ENCODE data around the gene COX17.

The COX17 gene

GRCh38 chr3:119672776-119673175, 4.4 kb downstream of the COX17 start:
- DNase-seq = no peak

DNA sequence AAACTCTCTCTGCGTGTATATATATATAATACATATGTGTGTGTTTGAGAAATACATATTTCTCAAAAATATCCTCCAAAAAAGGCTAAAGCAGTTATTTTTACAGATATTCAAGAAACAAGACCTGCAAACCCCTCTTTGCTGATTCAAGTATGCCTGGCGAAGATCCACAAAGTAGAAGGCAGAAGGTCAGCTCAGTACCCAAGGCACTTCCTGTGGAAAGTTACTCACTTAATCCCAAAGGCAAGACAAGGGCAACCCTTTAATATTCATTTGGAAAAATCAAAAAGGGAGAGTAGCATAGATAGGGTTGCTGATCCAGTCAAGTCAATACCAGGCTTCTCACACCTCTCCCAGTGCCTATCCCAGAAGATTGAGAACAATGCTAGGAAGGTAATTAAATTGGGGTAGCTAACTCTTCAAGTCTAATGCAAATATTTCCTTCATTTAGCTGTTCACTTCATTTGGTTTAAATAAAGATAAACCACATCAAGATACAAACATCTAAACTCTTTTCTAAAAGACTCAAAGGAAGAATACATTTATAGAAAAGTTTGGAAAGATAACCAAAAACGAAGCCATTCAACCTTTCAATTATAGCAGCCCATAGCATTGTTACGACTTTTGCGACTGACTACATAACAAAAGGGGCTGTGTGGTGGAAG, 7.2 kb downstream of the COX17 start:
- no peak for DNase-seq

- DNase-seq = no peak
These were observed 11.1 kb downstream of the COX17 start for GRCh38 chr3:119665954-119666559.

- no peak for DNase-seq
These were observed 12.3 kb downstream of the COX17 start for GRCh38 chr3:119664850-119665379.

GRCh38 chr3:119664370-119664769, 12.8 kb downstream of the COX17 start:
- DNase-seq = no peak

GRCh38 chr3:119663885-119664284, 13.3 kb downstream of the COX17 start:
- DNase-seq = no peak

DNA sequence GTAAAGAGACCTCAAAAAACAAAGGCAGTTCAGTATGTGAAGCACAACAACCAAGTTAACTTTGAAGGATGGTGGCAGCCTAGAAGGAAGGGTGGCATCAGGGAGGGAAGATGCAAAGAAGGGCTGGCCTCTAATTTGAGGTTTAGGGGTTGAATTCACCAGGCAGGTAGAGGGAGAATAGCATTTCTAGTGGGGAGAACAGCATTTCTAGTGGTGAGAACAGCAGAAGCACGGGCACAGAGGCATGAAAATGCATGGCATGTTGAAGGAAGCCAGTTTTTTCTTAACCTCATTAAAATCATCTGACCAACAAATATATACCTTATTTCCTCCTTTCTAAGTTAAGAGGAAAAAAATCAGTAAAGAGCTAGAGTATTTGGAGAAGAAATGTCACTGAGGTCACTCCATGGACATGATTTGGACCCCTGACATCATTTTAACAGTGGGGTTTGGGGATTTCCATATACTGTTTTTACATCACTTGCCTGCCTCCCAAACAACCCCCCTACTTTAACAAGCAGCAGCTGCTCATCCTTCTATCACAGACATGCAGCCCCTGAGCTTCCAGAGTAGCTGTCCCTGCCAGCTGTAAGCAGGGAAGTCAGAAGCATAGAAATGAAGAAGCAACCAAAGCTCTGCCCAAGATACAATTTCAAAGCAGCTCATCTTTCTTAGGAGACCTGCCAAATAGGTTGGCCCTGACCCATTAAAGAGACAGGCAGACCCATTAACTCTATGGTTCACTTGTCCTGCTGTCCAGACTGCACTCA, 14.4 kb downstream of the COX17 start:
- DNase-seq = no peak

GRCh38 chr3:119660474-119661440, 16.4 kb downstream of the COX17 start, which contains the start of gene POPDC2:
TSS of gene POPDC2 (minus strand) at chr3:119660589. CDS start at chr3:119660423, 166 bp downstream.
- DNase-seq = no peak

- no peak for DNase-seq
These were observed 17.5 kb downstream of the COX17 start for GRCh38 chr3:119659606-119660291.

GRCh38 chr3:119658994-119659393, 18.2 kb downstream of the COX17 start:
- DNase-seq = no peak

DNA sequence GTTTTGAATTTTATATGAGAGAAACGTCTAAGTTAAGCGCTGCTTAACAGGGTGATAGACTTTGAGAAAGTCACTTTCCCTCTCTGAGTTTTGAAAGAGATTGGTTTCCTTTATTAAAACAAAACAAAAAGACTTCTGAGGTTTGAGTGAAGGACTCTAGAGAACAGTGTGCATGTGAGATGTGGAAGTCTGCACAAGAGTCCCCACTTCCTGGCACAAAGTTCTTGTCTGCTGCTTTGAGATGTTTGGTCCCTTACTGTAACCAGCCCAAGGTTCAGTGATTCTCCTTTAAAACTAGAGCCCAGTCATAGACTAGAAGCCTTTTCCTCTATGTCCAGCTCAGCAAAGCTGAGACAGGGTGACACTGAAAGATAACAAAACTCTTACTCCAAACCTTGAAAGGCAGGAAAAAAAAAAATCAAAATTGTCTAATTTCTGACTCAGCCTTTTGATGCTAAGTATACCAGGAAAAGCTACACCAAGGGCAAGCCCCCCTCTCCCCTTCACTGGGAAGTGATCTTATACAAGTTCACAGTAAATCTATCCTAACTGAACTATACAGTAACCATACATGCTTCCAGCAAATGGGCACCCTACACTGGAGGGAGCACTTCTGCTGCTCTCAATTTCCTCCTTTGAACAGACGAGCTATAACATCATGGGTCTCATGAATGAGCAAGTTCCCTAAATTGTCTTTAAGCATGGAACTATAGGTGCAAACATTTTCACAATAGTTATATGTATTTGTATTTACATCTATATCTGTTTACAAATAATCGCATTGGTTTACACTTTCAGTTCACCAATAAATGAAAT, 19.1 kb downstream of the COX17 start:
- no peak for DNase-seq

- no peak for DNase-seq
These were observed 23.3 kb downstream of the COX17 start for GRCh38 chr3:119653876-119654275.

GRCh38 chr3:119652306-119653033, 24.7 kb downstream of the COX17 start:
- DNase-seq = no peak

- peak; percentile 25 for DNase-seq
These were observed 27.4 kb downstream of the COX17 start for GRCh38 chr3:119649761-119650160.

DNA sequence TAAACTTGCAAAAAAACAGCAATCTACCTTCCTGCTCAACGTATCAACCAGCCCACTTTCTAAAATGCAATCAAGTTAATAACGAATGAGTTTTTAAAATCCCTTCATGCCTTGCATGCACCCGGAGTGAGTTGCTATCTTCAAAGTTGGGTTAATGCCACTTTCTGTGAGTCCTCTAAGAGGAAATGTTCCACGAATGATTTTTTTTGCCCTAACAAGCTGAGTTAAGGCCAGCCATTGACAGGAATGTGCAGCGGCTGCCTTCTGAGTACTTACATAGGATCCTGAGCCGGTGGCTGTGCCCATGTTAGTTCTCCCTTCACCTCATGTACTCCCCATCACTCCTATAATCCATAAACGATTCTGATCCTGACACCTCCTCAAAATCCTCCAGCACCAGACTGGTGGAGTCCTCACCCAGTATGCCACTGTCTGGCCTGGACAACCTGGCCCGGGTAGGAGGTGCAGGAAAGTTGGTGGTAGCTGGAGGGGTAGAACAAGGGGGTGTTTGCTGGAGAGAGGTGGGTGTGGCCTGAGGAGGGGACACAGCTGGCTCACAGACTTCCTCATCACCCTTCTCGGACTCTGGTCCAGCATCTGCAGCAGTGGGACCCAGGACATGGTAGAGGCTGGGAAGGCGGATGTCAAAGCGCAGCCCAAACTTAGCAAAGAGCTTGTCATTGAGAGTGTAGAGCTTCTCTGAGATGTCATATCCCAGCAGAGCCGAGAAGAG, 29.2 kb downstream of the COX17 start:
- DNase-seq = peak; percentile 81

DNA sequence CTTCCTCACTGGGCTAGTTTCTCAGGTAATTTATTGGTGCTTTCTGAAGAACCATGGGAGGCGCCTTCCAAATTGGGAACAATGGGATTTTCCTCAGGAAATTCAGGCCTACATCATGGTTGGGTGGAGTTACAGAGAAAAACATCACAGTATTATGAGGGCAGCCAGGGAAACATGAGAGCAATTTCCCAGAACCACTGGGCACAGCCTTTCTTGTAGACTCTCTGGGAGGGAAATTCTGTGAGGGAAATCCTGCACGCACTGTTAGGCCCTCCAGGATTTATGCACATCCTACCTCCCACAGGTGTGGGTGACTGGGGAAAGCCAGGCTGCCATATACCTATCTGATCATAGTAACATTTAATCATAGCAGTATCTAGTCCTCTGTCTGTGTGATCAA, 30.0 kb downstream of the COX17 start:
- DNase-seq = no peak

- DNase-seq = no peak
These were observed 31.4 kb downstream of the COX17 start for GRCh38 chr3:119645813-119646212.

- DNase-seq = no peak
These were observed 32.7 kb downstream of the COX17 start for GRCh38 chr3:119644481-119644880.

DNA sequence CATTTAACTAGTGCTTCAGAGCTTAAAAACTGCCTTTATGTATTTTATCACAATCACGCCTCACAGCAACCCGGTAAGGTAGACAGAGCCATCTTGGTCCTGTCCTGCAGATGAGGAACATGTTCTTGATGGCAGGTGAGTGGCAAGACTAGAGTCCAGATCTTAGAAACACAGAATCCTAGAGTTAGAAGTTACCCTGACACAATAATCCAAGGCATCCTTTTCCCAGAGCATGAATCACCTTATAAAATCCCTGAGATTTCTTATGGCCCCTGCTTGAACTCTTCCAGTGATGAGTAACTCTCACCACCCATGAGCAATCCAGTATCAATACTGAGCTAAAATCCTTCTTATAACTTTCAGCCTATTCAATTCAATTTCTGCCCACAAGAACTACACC, 33.7 kb downstream of the COX17 start:
- DNase-seq = no peak
